Measurements from ENCODE around the gene MARK2. TPM values are rescaled to one million over a fixed set of nuclear protein-coding genes. Genes with fewer than 3 reads are reported as not detected.

The MARK2 gene
- total RNA-seq, 3 donors from 2014 or later, result 32.6 to 33.6 (median 33.4) TPM

- H3K4me1 Mint-ChIP-seq (ENCODE audit: low read depth), result peaks cover 12% of the 10 kb centered on the region
- no peaks in the 10 kb centered on the region for H3K9me3 Mint-ChIP-seq
- H3K4me3 Mint-ChIP-seq, result no peak overlapping the region
- DNase-seq, result no peak
- no peaks in the 10 kb centered on the region for H3K27me3 Mint-ChIP-seq (ENCODE audit: low read depth)
- H3K36me3 Mint-ChIP-seq (ENCODE audit: insufficient read depth), result no peaks in the 10 kb centered on the region
- ATAC-seq, result no peak
These were observed 81.4 kb downstream of the MARK2 start for GRCh38 chr11:63920126-63920938.

- peaks cover 12% of the 10 kb centered on the region for H3K4me1 Mint-ChIP-seq (ENCODE audit: low read depth)
- H3K27me3 Mint-ChIP-seq (ENCODE audit: low read depth), result no peaks in the 10 kb centered on the region
- no peak overlapping the region for H3K4me3 Mint-ChIP-seq
- no peaks in the 10 kb centered on the region for H3K9me3 Mint-ChIP-seq
- DNase-seq (peak; percentile 34), ATAC-seq (no peak)
- H3K36me3 Mint-ChIP-seq (ENCODE audit: insufficient read depth), result no peaks in the 10 kb centered on the region
These were observed 82.1 kb downstream of the MARK2 start for GRCh38 chr11:63920939-63921417.

GRCh38 chr11:63922673-63923192 lies 83.8 kb downstream of the MARK2 start:
- ATAC-seq (no peak), DNase-seq (no peak)
- Mint-ChIP-seq H3K36me3 (ENCODE audit: insufficient read depth) (no peaks in the 10 kb centered on the region), H3K27me3 (ENCODE audit: low read depth) (no peaks in the 10 kb centered on the region), H3K4me1 (ENCODE audit: low read depth) (peaks cover 5% of the 10 kb centered on the region), H3K9me3 (no peaks in the 10 kb centered on the region), H3K4me3 (no peak overlapping the region)

GRCh38 chr11:63923319-63923718 lies 84.4 kb downstream of the MARK2 start:
- ATAC-seq (no peak), DNase-seq (no peak)

GRCh38 chr11:63929616-63930015 lies 90.7 kb downstream of the MARK2 start:
- Mint-ChIP-seq H3K4me1 (ENCODE audit: low read depth) (no peaks in the 10 kb centered on the region), H3K9me3 (no peaks in the 10 kb centered on the region)
- DNase-seq, result no peak

More at GRCh38 chr11:63923319-63923718, 84.4 kb downstream of the MARK2 start:
- no peak overlapping the region for H3K4me3 Mint-ChIP-seq
- H3K27me3 Mint-ChIP-seq (ENCODE audit: low read depth), result no peaks in the 10 kb centered on the region
- H3K36me3 Mint-ChIP-seq (ENCODE audit: insufficient read depth), result no peaks in the 10 kb centered on the region
- peaks cover 5% of the 10 kb centered on the region for H3K4me1 Mint-ChIP-seq (ENCODE audit: low read depth)
- no peaks in the 10 kb centered on the region for H3K9me3 Mint-ChIP-seq

GRCh38 chr11:63931045-63931444 lies 92.1 kb downstream of the MARK2 start:
- Mint-ChIP-seq H3K36me3 (ENCODE audit: insufficient read depth) (no peaks in the 10 kb centered on the region), H3K4me3 (no peak overlapping the region), H3K27me3 (ENCODE audit: low read depth) (no peaks in the 10 kb centered on the region), H3K4me1 (ENCODE audit: low read depth) (no peaks in the 10 kb centered on the region), H3K9me3 (no peaks in the 10 kb centered on the region)
- ATAC-seq, result no peak
- no peak for DNase-seq

More at GRCh38 chr11:63929616-63930015, 90.7 kb downstream of the MARK2 start:
- H3K36me3 Mint-ChIP-seq (ENCODE audit: insufficient read depth), result no peaks in the 10 kb centered on the region
- H3K27me3 Mint-ChIP-seq (ENCODE audit: low read depth), result no peaks in the 10 kb centered on the region
- ATAC-seq, result no peak
- H3K4me3 Mint-ChIP-seq, result no peak overlapping the region

GRCh38 chr11:63931876-63932275 lies 93.0 kb downstream of the MARK2 start:
- Mint-ChIP-seq H3K9me3 (no peaks in the 10 kb centered on the region), H3K36me3 (ENCODE audit: insufficient read depth) (no peaks in the 10 kb centered on the region), H3K4me3 (no peak overlapping the region), H3K27me3 (ENCODE audit: low read depth) (no peaks in the 10 kb centered on the region), H3K4me1 (ENCODE audit: low read depth) (no peaks in the 10 kb centered on the region)
- ATAC-seq, result no peak
- DNase-seq, result no peak

- Mint-ChIP-seq H3K4me1 (ENCODE audit: low read depth) (peaks cover 8% of the 10 kb centered on the region), H3K4me3 (no peak overlapping the region), H3K27me3 (ENCODE audit: low read depth) (no peaks in the 10 kb centered on the region), H3K9me3 (no peaks in the 10 kb centered on the region), H3K36me3 (ENCODE audit: insufficient read depth) (no peaks in the 10 kb centered on the region)
- ATAC-seq, result no peak
- no peak for DNase-seq
These were observed 94.5 kb downstream of the MARK2 start for GRCh38 chr11:63933459-63933858.

- peaks cover 3% of the 10 kb centered on the region for H3K36me3 Mint-ChIP-seq (ENCODE audit: insufficient read depth)
- peaks cover 20% of the 10 kb centered on the region for H3K4me1 Mint-ChIP-seq (ENCODE audit: low read depth)
- no peaks in the 10 kb centered on the region for H3K27me3 Mint-ChIP-seq (ENCODE audit: low read depth)
- H3K4me3 Mint-ChIP-seq, result peak overlapping the region; percentile 92
- DNase-seq (no peak), ATAC-seq (peak; percentile 7 to 11)
- H3K9me3 Mint-ChIP-seq, result no peaks in the 10 kb centered on the region
These were observed 99.0 kb downstream of the MARK2 start for GRCh38 chr11:63937713-63938478.

- H3K27me3 Mint-ChIP-seq (ENCODE audit: low read depth), result no peaks in the 10 kb centered on the region
- peaks cover 3% of the 10 kb centered on the region for H3K36me3 Mint-ChIP-seq (ENCODE audit: insufficient read depth)
- ATAC-seq (peak; percentile 94), DNase-seq (peak; percentile 90)
- H3K4me3 Mint-ChIP-seq, result peak within 1 kb of the TSS; percentile 92
- H3K9me3 Mint-ChIP-seq, result no peaks in the 10 kb centered on the region
- H3K4me1 Mint-ChIP-seq (ENCODE audit: low read depth), result peaks cover 20% of the 10 kb centered on the region
These were observed 99.8 kb downstream of the MARK2 start, which contains the start of gene NAA40 for GRCh38 chr11:63938479-63939396. TSS of gene NAA40 (plus strand) at chr11:63939002. CDS start at chr11:63939097, 95 bp downstream.

GRCh38 chr11:63939397-63939891 lies 100.5 kb downstream of the MARK2 start:
- no peaks in the 10 kb centered on the region for H3K27me3 Mint-ChIP-seq (ENCODE audit: low read depth)
- H3K4me3 Mint-ChIP-seq, result peak overlapping the region; percentile 92
- H3K36me3 Mint-ChIP-seq (ENCODE audit: insufficient read depth), result peaks cover 3% of the 10 kb centered on the region
- DNase-seq, result no peak
- ATAC-seq, result no peak
- no peaks in the 10 kb centered on the region for H3K9me3 Mint-ChIP-seq
- H3K4me1 Mint-ChIP-seq (ENCODE audit: low read depth), result peaks cover 22% of the 10 kb centered on the region

GRCh38 chr11:63940786-63941185 lies 101.9 kb downstream of the MARK2 start:
- Mint-ChIP-seq H3K36me3 (ENCODE audit: insufficient read depth) (peaks cover 3% of the 10 kb centered on the region), H3K4me1 (ENCODE audit: low read depth) (peaks cover 22% of the 10 kb centered on the region), H3K4me3 (peak overlapping the region; percentile 24), H3K27me3 (ENCODE audit: low read depth) (no peaks in the 10 kb centered on the region), H3K9me3 (no peaks in the 10 kb centered on the region)
- DNase-seq (no peak), ATAC-seq (no peak)

GRCh38 chr11:63941901-63942300 lies 103.0 kb downstream of the MARK2 start:
- no peak for DNase-seq
- H3K4me1 Mint-ChIP-seq (ENCODE audit: low read depth), result peaks cover 22% of the 10 kb centered on the region
- no peak overlapping the region for H3K4me3 Mint-ChIP-seq
- H3K27me3 Mint-ChIP-seq (ENCODE audit: low read depth), result no peaks in the 10 kb centered on the region
- H3K36me3 Mint-ChIP-seq (ENCODE audit: insufficient read depth), result peaks cover 5% of the 10 kb centered on the region
- no peak for ATAC-seq
- H3K9me3 Mint-ChIP-seq, result no peaks in the 10 kb centered on the region

Data from activated T-cell treated with anti-CD3 and anti-CD28 coated beads, Interleukin-2, amount 50 U/mL, for 4 hours (primary cell).